WI38 (cell line): ENCODE results near the gene KLHL26.
A peak's percentile ranks its signal among the peaks of the same experiment; 100 is the strongest.

Experiments
- H3K4me3 ChIP-seq: 2 replicates; pipeline ENCODE4 v1.5.1; 2011; ENCODE audit warnings: low read depth, mild to moderate bottlenecking, control low read depth, low read length
- CTCF ChIP-seq: IDR thresholded peaks from 2 replicates; pipeline ENCODE4 v1.5.1; 2012; ENCODE audit warnings: low read depth, mild to moderate bottlenecking, control low read depth, low read length

KLHL26 gene

GRCh38 chr19:18637673-18638630 lies 1.1 kb downstream of the KLHL26 start:
- H3K4me3 ChIP-seq: peak overlapping the region; percentile 95
- no peak for TF ChIP-seq CTCF

- no peak for TF ChIP-seq CTCF
- H3K4me3 ChIP-seq: no peak overlapping the region
Observed at GRCh38 chr19:18639706-18640243, 2.9 kb downstream of the KLHL26 start.

- TF ChIP-seq CTCF: no peak
- no peak overlapping the region for H3K4me3 ChIP-seq
Observed at GRCh38 chr19:18644196-18645034, 7.6 kb downstream of the KLHL26 start.

GRCh38 chr19:18645035-18645511 lies 8.2 kb downstream of the KLHL26 start:
- no peak for TF ChIP-seq CTCF

GRCh38 chr19:18646535-18647370 lies 9.9 kb downstream of the KLHL26 start:
- no peak for TF ChIP-seq CTCF

More at GRCh38 chr19:18645035-18645511, 8.2 kb downstream of the KLHL26 start:
- H3K4me3 ChIP-seq: no peak overlapping the region

GRCh38 chr19:18647371-18647767 lies 10.5 kb downstream of the KLHL26 start:
- no peak for TF ChIP-seq CTCF

More at GRCh38 chr19:18646535-18647370, 9.9 kb downstream of the KLHL26 start:
- H3K4me3 ChIP-seq: no peak overlapping the region

More at GRCh38 chr19:18647371-18647767, 10.5 kb downstream of the KLHL26 start:
- H3K4me3 ChIP-seq: no peak overlapping the region
